HepG2 (cell line): ENCODE results near the gene KCNH1. TPM values are rescaled to one million over a fixed set of nuclear protein-coding genes. Genes with fewer than 3 reads are reported as not detected.

ENCODE experiments used
- ATAC-seq: fragments of 200-7000 bp; cut with Tn5 transposase; 3 replicates; pipeline ENCODE4 v1.9.1; 2020; ENCODE audit warnings: mild to moderate bottlenecking, moderate library complexity
- BruUV-seq: library from RNA; stranded (reverse); fragments of 400-500 nt; replicated peaks from 2 replicates; lab custom pipeline; 2021; lab: Mats Ljungman, UMichigan
- CTCF ChIA-PET: fragments of 300-600 bp; formaldehyde crosslinking; extraction: SDS; loops from one replicate; lab custom pipeline; 2021; ENCODE audit warnings: low total read pairs, inconsistent platforms, low intra/inter-chr PET ratio; lab: Yijun Ruan, JAX
- POLR2A ChIA-PET: fragments of 350-600 bp; sonication (Branson Sonifier 250); formaldehyde crosslinking; loops from one replicate; lab custom pipeline; 2020; ENCODE audit warnings: antibody characterized with exemption, inconsistent platforms; lab: Yijun Ruan, JAX
- DNase-seq: peaks from one replicate; pipeline ENCODE4 v3.0.0-alpha.2; 2015; ENCODE audit warnings: low spot score
- FAIRE-seq: peaks from 3 replicates; lab custom pipeline; 2011; peaks lifted over from hg19 to GRCh38; lab: Jason Lieb, UNC
- H2AFZ ChIP-seq: one replicate; pipeline ENCODE4 v1.6.1; 2011; ENCODE audit warnings: low read length, inconsistent platforms
- H3K27ac ChIP-seq: fragments of 300-600 bp; 3 replicates; pipeline ENCODE4 v1.8.0; 2011; ENCODE audit warnings: mixed run types, mild to moderate bottlenecking, mixed read lengths, low read length, inconsistent platforms; ENCODE audit not compliant: insufficient read depth; ENCODE audit errors: extremely low read length
- H3K27me3 ChIP-seq, 2 experiments: fragments of 200-600 bp in 1 of 2; 2 replicates in 1 of 2; 3 replicates in 1 of 2; pipeline versions ENCODE4 v1.6.0 to v1.8.0; 2011; ENCODE audit warnings: low read length in 2 of 2, mild to moderate bottlenecking in 2 of 2, moderate library complexity in 2 of 2, inconsistent platforms in 1 of 2; ENCODE audit not compliant: insufficient read depth in 2 of 2, control insufficient read depth in 1 of 2
- H3K36me3 ChIP-seq, 2 experiments: fragments of 200-600 bp in 1 of 2; replicated peaks in 1 of 2; 2 replicates in 1 of 2; 3 replicates in 1 of 2; pipeline versions ENCODE4 v1.5.1 to v1.8.0; 2011; ENCODE audit warnings: low read length in 2 of 2, inconsistent platforms in 1 of 2; ENCODE audit not compliant: insufficient read depth in 2 of 2, control insufficient read depth in 1 of 2
- H3K4me1 ChIP-seq: 2 replicates; pipeline ENCODE4 v1.5.1; 2012; ENCODE audit warnings: low read length, inconsistent platforms; ENCODE audit not compliant: insufficient read depth
- H3K4me2 ChIP-seq: 2 replicates; pipeline ENCODE4 v1.6.0; 2011; ENCODE audit warnings: low read depth, low read length, inconsistent platforms
- H3K4me3 ChIP-seq, 3 experiments: fragments of 200-600 bp in 1 of 3; sonication (generic), shearing (Covaris generic) in 1 of 3; replicated peaks in 1 of 3; 2 replicates each; pipeline ENCODE4 v1.5.1; 2011 to 2016; ENCODE audit warnings: low read length in 3 of 3, inconsistent platforms in 2 of 3, low read depth in 2 of 3, mild to moderate bottlenecking in 2 of 3, control low read depth in 1 of 3, mixed read lengths in 1 of 3; ENCODE audit not compliant: insufficient read depth in 1 of 3
- H3K79me2 ChIP-seq: one replicate; pipeline ENCODE4 v1.6.1; 2011; ENCODE audit warnings: low read length, inconsistent platforms; ENCODE audit not compliant: insufficient read depth
- H3K9ac ChIP-seq: 2 replicates; pipeline ENCODE4 v1.6.0; 2011; ENCODE audit warnings: mild to moderate bottlenecking, low read depth, low read length, inconsistent platforms; ENCODE audit not compliant: insufficient read depth
- H3K9me3 ChIP-seq: 2 replicates; pipeline ENCODE4 v1.5.1; 2012; ENCODE audit warnings: mild to moderate bottlenecking, low read length
- H4K20me1 ChIP-seq: 2 replicates; pipeline ENCODE4 v1.6.0; 2011; ENCODE audit warnings: inconsistent platforms, mild to moderate bottlenecking, low read length, moderate library complexity; ENCODE audit not compliant: insufficient read depth
- EED ChIP-seq: sonication (generic); formaldehyde crosslinking; IDR thresholded peaks from 2 replicates; pipeline ENCODE4 v1.5.0; 2020; ENCODE audit warnings: mild to moderate bottlenecking, missing genetic modification reagents
- GPN1 ChIP-seq: sonication (generic); formaldehyde crosslinking; IDR thresholded peaks from 2 replicates; pipeline ENCODE4 v1.5.1; 2020; ENCODE audit warnings: missing genetic modification reagents, borderline replicate concordance
- MATR3 ChIP-seq: sonication (generic); formaldehyde crosslinking; IDR thresholded peaks from 2 replicates; pipeline ENCODE4 v1.4.0; 2020; ENCODE audit warnings: missing genetic modification reagents
- MED13 ChIP-seq: sonication (generic); formaldehyde crosslinking; IDR thresholded peaks from 2 replicates; pipeline ENCODE4 v1.5.0; 2020; ENCODE audit warnings: missing genetic modification reagents
- MXI1 ChIP-seq: IDR thresholded peaks from 3 replicates; pipeline ENCODE4 v1.6.1; 2012; ENCODE audit warnings: low read depth, low read length, inconsistent platforms, borderline replicate concordance
- PAWR ChIP-seq: sonication (generic); formaldehyde crosslinking; IDR thresholded peaks from 2 replicates; pipeline ENCODE4 v1.4.0; 2020; ENCODE audit warnings: missing genetic modification reagents, mild to moderate bottlenecking, borderline replicate concordance
- PITX1 ChIP-seq: sonication (generic); formaldehyde crosslinking; IDR thresholded peaks from 2 replicates; pipeline ENCODE4 v1.5.1; 2020; ENCODE audit warnings: mild to moderate bottlenecking, missing genetic modification reagents
- SETDB1 ChIP-seq: sonication (generic); formaldehyde crosslinking; IDR thresholded peaks from 2 replicates; pipeline ENCODE4 v1.5.1; 2020; ENCODE audit warnings: missing genetic modification reagents, mild to moderate bottlenecking, borderline replicate concordance
- SNAPC2 ChIP-seq: sonication (generic); formaldehyde crosslinking; IDR thresholded peaks from 2 replicates; pipeline ENCODE4 v1.8.1; 2022; ENCODE audit warnings: mild to moderate bottlenecking, missing genetic modification reagents
- SOX13 ChIP-seq, 3 experiments: fragments of 450-650 bp in 1 of 3; sonication (generic) in 1 of 3; formaldehyde crosslinking in 1 of 3; IDR thresholded peaks in 2 of 3; conservative IDR thresholded peaks in 1 of 3; 2 replicates each; pipeline versions ENCODE4 v1.5.0 to v1.6.1; 2016 to 2020; ENCODE audit warnings: antibody characterized with exemption in 1 of 3, mild to moderate bottlenecking in 1 of 3, missing compliant biosample characterization in 1 of 3, missing genetic modification reagents in 1 of 3, moderate library complexity in 1 of 3
- TEAD2 ChIP-seq: sonication (generic); formaldehyde crosslinking; IDR thresholded peaks from 2 replicates; pipeline ENCODE4 v1.9.0; 2021; ENCODE audit warnings: missing genetic modification reagents
- ZFY ChIP-seq: sonication (generic); formaldehyde crosslinking; IDR thresholded peaks from 2 replicates; pipeline ENCODE4 v1.4.0; 2020; ENCODE audit warnings: missing genetic modification reagents
- ZGPAT ChIP-seq: IDR thresholded peaks from 2 replicates; pipeline ENCODE4 v1.6.1; 2016; ENCODE audit warnings: mild to moderate bottlenecking
- ZNF550 ChIP-seq: sonication (generic); formaldehyde crosslinking; IDR thresholded peaks from 2 replicates; pipeline ENCODE4 v1.4.0; 2020; ENCODE audit warnings: mild to moderate bottlenecking, missing genetic modification reagents, borderline replicate concordance
- ZNF678 ChIP-seq: sonication (generic); formaldehyde crosslinking; IDR thresholded peaks from 2 replicates; pipeline ENCODE4 v1.4.0; 2020; ENCODE audit warnings: mild to moderate bottlenecking, missing genetic modification reagents
- WGBS: methylation state at CpG from one replicate; pipeline ENCODE4 v1.1.6; 2017; ENCODE audit warnings: low lambda C conversion rate; 5-methylcytosine and 5-hydroxymethylcytosine counted together
- in situ Hi-C: cut with HindIII; loops from 2 replicates; pipeline ENCODE4 v1.10.0; 2017; ENCODE audit warnings: low pct_unique_long_range_greater_than_20kb; ENCODE audit not compliant: extremely low pct_ligation_motif_present
- intact Hi-C: fragments of 100-400 bp; cut with micrococcal nuclease; formaldehyde crosslinking; loops from one replicate; pipeline ENCODE4 v1.10.0; 2022; ENCODE audit not compliant: unreplicated experiment
- polyA plus RNA-seq, 8 experiments: library from polyadenylated mRNA; depleted of rRNA in 3 of 8; stranded (reverse) in 7 of 8; unstranded in 1 of 8; fragments of >200 nt; fragmentation: Illumina TruSeq in 4 of 8; extraction: Trizol in 4 of 8; gene quantifications; 2 replicates each; pipeline versions ENCODE4 v1.2.1 to v1.2.3, GENCODE V29; 2011 to 2016; ENCODE audit warnings: low read depth in 4 of 8, missing spikeins in 1 of 8, mixed read lengths in 1 of 8; ENCODE audit not compliant: insufficient read depth in 1 of 8
- total RNA-seq, 5 experiments: library from RNA; depleted of rRNA; stranded (reverse); fragments of >200 nt; fragmentation: Illumina TruSeq; extraction: Trizol; gene quantifications; 2 replicates each; pipeline ENCODE4 v1.2.3, GENCODE V29; 2016; ENCODE audit warnings: low read depth in 1 of 5
- TF ChIP-seq, protein P1 (sequence below): sonication (generic); formaldehyde crosslinking; IDR thresholded peaks from 2 replicates; pipeline ENCODE4 v1.8.1; 2023; ENCODE audit warnings: mild to moderate bottlenecking, missing genetic modification reagents
- TF ChIP-seq, protein P2 (sequence below): IDR thresholded peaks from 2 replicates; pipeline ENCODE4 v1.6.1; 2012; ENCODE audit warnings: low read depth, low read length, improper control_type of control experiment
- TF ChIP-seq, protein P3 (sequence below): sonication (generic); formaldehyde crosslinking; IDR thresholded peaks from 2 replicates; pipeline ENCODE4 v1.4.0; 2020; ENCODE audit warnings: missing genetic modification reagents, mild to moderate bottlenecking, borderline replicate concordance

KCNH1 gene
- total and polyA plus RNA-seq, 2 of the 13 experiments (the other 11 are each of a cell fraction or from before 2014, with no cell fraction given) = not detected

DNA sequence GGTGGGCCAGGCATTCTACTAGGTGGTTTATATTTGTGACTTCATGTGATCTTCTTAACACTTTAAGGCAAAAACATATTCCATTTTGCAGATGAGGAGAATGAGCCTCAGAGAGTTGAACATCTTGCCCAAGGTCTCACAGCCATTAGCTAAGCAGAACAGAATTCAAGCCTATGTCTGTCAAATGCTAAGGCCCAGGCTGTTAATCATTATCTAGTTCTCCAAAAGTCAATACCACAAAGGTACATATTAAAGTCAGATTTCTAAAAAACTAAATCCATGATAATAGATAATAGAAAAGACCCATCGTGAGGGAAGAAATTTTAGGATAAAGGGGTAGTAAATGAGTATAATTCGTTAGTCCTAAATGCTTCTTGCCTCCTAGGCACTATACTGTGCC lies 234.3 kb downstream of the KCNH1 start:
- no peak overlapping the region for H2AFZ ChIP-seq
- DNase-seq (no peak), ATAC-seq (no peak), FAIRE-seq (no peak)
- no peaks in the 10 kb centered on the region for H3K79me2 ChIP-seq
- no peaks in the 10 kb centered on the region for H3K4me1 ChIP-seq
- H3K4me2 ChIP-seq = no peak overlapping the region
- no peaks in the 10 kb centered on the region for H4K20me1 ChIP-seq
- no peak overlapping the region for H3K4me3 ChIP-seq
- no peak overlapping the region for H3K9ac ChIP-seq
- no peaks in the 10 kb centered on the region for H3K9me3 ChIP-seq
- no TSS peak for BruUV-seq
- in situ Hi-C loops (no loop called here), intact Hi-C loops (no loop called here)
- ChIA-PET POLR2A (no interaction called here), CTCF (no interaction called here)
- no peak overlapping the region for H3K27ac ChIP-seq
- H3K27me3 ChIP-seq = no peaks in the 10 kb centered on the region
- H3K36me3 ChIP-seq = no peaks in the 10 kb centered on the region
- WGBS = 19% methylated on average over 2 of the region's 2 CpGs
- TF ChIP-seq MXI1 = no peak
- TF ChIP-seq SOX13 (IDR thresholded peaks at IDR 0.05) = no peak
- TF ChIP-seq SOX13 (CRISPR knock-in tag; conservative IDR thresholded peaks at IDR 0.05 in 1 of 2, IDR thresholded peaks at IDR 0.05 in 1 of 2) = no peak
- TF ChIP-seq ZNF678 = no peak
- TF ChIP-seq MED13 (CRISPR knock-in tag) = no peak
- TF ChIP-seq EED (CRISPR knock-in tag) = no peak
- no peak for TF ChIP-seq PAWR (CRISPR knock-in tag)
- TF ChIP-seq, protein P1, sequence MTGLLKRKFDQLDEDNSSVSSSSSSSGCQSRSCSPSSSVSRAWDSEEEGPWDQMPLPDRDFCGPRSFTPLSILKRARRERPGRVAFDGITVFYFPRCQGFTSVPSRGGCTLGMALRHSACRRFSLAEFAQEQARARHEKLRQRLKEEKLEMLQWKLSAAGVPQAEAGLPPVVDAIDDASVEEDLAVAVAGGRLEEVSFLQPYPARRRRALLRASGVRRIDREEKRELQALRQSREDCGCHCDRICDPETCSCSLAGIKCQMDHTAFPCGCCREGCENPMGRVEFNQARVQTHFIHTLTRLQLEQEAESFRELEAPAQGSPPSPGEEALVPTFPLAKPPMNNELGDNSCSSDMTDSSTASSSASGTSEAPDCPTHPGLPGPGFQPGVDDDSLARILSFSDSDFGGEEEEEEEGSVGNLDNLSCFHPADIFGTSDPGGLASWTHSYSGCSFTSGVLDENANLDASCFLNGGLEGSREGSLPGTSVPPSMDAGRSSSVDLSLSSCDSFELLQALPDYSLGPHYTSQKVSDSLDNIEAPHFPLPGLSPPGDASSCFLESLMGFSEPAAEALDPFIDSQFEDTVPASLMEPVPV (CRISPR knock-in tag) = no peak
- TF ChIP-seq TEAD2 (CRISPR knock-in tag) = no peak
- TF ChIP-seq ZFY (CRISPR knock-in tag) = no peak
- no peak for TF ChIP-seq MATR3 (CRISPR knock-in tag)
- no peak for TF ChIP-seq GPN1 (CRISPR knock-in tag)
- no peak for TF ChIP-seq SETDB1 (CRISPR knock-in tag)
- no peak for TF ChIP-seq ZNF550 (CRISPR knock-in tag)
- TF ChIP-seq, protein P2, sequence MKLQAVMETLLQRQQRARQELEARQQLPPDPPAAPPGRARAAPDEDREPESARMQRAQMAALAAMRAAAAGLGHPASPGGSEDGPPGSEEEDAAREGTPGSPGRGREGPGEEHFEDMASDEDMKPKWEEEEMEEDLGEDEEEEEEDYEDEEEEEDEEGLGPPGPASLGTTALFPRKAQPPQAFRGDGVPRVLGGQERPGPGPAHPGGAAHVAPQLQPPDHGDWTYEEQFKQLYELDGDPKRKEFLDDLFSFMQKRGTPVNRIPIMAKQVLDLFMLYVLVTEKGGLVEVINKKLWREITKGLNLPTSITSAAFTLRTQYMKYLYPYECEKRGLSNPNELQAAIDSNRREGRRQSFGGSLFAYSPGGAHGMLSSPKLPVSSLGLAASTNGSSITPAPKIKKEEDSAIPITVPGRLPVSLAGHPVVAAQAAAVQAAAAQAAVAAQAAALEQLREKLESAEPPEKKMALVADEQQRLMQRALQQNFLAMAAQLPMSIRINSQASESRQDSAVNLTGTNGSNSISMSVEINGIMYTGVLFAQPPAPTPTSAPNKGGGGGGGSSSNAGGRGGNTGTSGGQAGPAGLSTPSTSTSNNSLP = no peak
- no peak for TF ChIP-seq ZGPAT (CRISPR knock-in tag)
- TF ChIP-seq PITX1 (CRISPR knock-in tag) = no peak
- TF ChIP-seq, protein P3, sequence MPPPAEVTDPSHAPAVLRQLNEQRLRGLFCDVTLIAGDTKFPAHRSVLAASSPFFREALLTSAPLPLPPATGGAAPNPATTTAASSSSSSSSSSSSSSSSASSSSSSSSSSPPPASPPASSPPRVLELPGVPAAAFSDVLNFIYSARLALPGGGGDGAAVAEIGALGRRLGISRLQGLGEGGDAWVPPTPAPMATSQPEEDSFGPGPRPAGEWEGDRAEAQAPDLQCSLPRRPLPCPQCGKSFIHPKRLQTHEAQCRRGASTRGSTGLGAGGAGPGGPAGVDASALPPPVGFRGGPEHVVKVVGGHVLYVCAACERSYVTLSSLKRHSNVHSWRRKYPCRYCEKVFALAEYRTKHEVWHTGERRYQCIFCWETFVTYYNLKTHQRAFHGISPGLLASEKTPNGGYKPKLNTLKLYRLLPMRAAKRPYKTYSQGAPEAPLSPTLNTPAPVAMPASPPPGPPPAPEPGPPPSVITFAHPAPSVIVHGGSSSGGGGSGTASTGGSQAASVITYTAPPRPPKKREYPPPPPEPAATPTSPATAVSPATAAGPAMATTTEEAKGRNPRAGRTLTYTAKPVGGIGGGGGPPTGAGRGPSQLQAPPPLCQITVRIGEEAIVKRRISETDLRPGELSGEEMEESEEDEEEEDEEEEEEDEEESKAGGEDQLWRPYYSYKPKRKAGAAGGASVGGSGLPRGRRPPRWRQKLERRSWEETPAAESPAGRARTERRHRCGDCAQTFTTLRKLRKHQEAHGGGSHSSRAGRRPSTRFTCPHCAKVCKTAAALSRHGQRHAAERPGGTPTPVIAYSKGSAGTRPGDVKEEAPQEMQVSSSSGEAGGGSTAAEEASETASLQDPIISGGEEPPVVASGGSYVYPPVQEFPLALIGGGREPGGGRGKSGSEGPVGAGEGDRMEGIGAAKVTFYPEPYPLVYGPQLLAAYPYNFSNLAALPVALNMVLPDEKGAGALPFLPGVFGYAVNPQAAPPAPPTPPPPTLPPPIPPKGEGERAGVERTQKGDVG (CRISPR knock-in tag) = no peak
- no peak for TF ChIP-seq SNAPC2
